Measurements from ENCODE around the gene DDX17.

The DDX17 gene

DNA sequence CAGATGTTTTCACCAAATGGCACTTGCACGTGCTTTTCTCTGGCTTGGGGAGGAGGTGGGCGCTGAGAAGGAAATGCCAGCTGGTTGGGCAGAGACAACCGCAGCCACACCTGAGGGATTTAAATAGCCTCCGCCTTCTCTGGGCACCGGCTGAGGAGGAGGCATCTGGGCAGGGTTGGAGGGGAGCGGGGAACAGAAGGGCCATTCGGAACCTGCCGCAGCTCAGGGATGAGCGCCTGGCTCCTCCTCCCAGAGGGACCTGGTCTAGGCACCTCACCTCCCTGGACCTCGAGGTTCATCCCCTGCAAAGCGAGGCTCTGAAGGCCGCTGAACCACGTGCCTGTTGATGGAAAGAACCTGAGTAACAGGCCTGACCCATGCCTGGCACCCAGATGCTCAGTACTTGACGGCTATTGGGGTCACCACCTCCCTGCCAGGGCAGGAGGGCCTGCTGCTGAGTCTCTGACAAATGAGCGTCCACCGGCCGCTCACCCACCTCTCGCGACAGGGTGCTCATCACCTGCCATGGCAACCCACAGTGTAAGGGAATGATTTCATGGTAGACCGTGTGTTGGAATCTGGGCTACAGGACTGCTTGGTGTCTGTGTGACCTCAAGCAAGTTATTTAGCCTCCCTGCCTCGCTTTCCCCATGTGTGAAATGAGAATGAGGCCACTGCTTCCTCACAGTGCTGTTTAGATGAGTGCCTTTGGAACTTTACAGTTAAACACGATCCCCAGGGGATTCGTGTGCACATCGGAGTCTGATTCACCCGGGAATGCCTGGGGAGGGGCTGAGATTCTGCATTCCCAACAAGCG, 40.2 kb downstream of the DDX17 start:
- no peak for DNase-seq

DNA sequence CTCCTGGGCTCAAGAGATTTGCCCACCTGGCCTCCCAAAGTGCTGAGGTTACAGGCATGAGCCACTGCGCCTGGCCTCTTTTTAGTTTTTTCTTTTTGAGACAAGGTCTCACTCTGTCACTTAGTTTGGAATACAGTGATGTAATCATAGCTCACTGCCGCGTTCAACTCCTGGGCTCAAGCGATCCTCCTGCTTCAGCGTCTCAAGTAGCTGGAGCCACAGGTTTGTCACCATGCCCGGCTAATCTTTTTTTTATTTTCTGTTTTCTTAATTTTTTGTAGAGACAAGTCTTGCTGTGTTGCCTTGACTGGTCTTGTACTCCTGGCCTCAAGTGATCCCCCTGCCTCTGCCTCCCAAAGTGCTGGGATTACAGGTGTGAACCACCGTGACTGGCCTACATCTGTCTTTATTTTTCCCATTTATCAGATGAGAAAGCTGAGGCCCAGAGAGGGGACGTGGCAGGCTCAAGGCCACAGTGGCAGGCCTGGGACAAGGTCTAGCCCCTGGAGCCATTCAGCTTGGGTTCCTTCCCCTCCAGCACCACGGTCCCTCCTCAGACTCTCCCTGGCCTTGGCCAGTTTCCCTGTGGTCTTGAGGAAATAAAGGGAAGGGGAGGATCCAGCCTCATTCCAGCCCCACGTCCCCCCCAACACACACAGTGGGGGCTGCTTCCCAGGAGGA, 41.0 kb downstream of the DDX17 start:
- DNase-seq: no peak

DNA sequence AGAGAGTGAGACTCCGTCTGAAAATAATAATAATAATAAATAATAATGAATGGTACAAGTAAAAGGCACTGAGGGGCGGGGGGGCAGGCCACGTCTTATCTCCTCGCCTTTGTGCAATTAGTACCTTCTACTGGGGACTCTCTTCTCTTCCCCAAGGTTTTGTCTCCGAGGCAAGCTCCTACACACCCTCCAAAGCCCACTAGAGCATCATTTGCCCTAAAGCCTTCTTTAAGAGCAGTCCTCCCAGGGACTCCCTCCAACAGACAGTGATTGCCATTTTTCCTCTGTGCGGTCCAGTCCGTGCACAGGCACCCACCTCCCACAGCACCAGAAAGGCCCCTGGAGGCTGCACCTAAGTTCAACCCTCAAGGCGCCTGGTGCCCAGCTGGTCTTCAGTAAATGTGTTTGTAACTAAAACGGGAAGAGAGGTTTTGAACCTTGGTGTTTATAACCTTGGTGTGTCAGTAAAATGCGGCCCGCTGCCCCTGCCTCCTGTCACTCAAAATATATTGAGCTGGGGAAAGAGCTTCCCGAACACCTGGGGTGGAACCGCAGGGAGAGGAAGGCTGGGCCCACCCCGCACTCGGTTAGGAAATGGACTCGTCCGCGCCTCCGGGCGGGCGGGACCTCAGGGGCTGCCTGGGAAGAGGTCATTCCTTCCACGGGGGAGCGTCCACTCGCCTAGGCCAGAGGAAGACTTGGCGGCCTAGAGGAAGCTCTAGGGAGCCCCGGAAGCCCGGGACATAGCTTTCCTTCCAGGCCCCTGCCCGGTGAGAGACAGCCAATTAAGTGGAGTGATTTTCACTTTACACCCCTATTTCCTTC, 42.9 kb downstream of the DDX17 start:
- DNase-seq: no peak

DNA sequence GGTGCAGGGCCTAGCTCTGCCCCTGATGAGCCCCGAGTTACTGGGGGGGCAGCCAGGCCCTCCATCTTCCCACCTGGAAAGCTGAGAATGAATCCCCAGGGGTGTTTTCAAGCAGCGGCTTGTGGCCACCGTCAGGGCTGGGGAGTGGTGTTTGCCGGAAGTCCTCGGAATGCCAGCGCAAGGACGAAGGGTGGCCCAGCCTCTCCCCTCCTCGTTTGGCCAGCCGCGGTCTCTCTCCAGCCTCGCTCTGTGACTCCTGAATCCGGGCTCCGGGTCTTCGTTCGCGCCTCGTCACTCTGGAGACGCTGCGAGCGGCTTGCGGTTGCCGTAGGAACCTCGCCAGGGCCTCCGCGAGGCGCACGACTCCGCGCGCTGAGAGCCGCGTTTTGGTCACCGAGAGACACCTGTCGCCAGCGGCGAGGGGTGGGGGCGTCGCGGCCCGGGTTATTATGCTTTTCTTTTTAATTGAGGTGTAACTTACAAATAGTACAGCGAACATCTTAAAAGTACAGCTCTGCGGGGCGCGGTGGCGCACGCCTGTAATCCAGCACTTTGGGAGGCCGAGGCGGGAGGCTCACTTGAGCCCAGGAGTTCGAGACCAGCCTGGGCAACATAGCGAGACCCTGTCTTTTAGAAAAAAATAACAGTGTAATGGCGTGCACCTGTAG, 44.6 kb downstream of the DDX17 start:
- DNase-seq: peak in 2 of 4 experiments; percentile 18 to 23

DNA sequence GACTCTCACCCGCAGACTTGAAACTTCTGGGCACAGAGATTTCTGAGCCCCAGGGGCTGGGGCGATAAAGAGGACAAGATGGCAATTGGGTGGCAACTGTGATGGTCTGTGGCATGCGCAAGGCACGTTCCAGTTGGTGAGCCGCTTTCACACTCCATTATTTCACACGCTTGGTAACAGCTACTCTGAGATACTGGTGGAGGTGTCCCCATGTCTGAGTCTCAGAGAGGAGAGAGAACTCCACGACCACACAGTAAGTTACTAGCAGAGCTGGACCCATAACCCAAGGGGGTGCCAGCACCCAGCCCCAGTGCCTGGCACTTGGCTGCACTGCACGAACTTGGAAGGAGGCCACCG, 45.1 kb downstream of the DDX17 start:
- DNase-seq: no peak

DNA sequence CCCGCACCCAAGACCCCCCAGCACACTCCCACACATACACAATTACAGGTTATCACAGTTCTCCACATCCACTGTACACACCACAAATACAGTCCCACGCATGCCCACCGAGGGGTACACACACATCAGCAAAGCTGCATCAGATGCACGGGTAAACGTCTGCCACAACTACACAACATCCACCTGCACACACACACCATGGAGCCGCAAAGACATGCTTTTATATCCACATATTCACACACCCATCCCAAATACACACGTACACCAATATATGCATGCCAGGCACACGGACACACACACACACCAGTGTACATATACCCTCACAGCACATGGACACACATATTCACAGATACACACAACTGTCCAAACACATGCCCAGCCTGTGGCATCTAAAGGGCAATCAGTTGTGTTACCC, 45.7 kb downstream of the DDX17 start:
- DNase-seq: no peak

DNA sequence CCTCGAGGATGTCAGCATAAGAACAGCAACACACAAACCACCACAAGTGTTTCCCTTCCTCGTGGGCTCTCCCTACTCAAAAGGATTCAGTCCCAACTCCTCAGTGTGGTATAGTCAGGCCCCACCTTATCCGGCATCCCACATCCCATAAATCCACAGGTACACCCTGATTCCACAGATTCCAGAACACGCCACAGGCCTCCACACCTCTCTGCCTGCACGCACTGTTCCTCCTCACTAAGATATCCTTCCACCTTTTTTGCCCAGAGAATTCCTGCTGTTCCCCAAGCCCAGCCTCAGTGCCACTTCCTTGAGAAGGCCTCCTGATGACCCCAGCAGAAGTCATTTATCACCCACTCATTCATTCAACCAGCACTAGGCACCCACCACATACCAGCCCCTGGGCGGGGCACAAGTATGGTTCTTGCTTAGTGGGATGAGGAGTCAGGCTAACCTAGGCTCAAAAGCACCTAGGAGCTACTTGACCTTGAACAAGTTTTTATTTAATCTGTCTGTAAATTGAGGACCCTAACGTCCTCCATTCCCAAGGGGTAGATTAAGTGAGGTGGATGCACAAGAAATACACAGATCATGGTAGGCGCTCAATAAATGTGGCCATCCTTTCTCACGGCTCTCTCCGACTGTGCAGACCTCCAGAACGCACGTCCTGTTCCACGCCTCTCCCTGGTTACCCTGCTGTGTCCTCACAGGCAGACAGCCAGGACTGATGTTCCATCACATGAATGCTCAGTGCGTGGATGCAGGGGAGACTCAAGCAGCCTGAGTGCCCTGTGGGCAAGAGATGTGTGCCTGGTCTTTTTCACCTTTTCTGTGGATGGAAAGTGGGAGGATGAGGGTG, 49.0 kb downstream of the DDX17 start:
- DNase-seq: no peak

DNA sequence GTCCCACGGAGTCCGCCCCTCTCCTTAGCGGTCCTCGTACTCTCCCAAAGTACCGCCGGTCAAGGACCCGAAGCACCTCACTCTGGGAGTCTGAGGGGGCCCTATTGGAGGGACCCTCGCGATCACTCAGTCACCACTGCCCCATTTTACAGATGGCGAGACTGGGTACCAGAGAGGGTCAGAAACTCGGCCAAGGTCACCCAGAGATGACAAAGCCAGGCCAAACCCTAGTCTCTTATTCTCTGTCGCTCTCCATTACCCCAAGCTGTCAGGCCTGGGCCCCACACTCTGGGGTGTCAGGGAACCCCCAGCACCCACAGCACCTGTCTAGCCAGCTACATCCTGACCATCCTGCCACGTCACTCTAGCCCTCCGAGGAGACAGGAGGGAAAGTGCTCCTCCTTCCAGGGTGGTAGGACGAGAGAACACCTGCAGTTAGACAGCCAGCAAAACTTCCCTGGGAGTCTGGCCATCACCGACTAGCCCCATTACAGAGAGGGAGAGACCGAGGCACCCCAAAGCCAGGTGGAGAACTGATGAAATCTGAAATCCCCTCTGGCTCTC, 49.8 kb downstream of the DDX17 start:
- DNase-seq: no peak

DNA sequence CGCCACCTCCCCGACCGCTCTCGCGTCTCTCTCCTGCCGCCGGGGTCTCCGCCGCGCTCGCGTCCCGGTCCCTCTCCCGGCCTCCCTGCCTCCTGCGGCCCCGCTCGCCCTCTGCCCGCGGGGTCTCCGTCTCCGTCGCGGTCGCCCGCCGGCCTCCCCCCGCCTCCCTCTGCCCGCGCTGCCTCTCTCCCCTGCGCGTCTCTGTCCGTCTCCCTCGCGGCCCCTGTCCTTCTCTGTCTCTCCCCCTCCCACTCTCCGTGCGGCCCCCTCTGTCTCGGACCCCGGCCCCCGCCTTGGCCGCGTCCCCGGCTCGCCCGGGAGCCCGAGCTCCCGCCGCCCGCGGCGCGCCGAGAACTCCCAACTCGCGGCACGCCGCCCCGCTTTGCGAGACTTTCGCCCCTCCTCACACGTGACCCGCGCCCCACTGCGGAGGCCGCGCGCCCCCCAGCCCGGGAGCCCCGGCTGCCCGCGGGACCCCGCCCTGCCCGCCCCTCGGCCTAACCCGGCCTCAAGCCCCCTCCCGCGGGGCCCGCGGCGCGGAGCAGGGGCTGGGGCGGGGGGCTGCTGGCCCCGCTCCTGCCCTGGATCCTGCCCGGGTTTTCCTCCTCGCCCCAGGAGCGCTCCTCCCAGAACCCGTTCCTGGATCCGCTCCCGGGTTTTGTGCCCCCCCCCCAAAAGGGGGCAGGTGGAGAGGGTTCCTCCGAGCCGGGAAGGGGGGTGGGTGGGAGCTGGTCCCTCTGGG, 50.4 kb downstream of the DDX17 start:
- no peak for DNase-seq

DNA sequence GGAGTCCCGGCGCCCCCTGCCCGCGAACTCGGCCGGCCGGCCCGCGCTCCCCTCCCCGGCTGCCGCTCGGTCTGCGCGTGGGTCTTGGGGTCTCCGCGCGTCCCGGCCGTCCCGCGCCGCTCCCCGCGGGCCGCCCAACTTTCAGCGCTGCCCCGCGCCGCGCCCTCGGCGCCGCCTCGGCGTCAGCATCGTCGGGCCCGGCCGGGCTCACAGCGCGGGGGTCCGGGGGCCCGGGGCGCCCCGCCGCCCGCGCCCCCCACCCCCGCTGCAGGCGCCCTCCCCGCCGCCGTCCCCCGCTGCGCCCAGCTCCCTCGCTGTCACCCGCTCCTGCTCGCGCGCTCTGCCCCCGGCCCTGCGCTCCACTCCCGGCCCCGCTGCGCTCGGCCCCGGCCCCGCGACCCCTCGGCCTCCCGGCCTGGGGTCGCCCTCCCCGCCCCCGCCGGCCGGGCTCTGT, 51.0 kb downstream of the DDX17 start, which contains the start of gene KCNJ4:
Gene KCNJ4, minus strand, starts transcription at position 124 of the 454 bp plus-strand sequence. CDS start 27,067 bp downstream, outside the sequence.
- no peak for DNase-seq

DNA sequence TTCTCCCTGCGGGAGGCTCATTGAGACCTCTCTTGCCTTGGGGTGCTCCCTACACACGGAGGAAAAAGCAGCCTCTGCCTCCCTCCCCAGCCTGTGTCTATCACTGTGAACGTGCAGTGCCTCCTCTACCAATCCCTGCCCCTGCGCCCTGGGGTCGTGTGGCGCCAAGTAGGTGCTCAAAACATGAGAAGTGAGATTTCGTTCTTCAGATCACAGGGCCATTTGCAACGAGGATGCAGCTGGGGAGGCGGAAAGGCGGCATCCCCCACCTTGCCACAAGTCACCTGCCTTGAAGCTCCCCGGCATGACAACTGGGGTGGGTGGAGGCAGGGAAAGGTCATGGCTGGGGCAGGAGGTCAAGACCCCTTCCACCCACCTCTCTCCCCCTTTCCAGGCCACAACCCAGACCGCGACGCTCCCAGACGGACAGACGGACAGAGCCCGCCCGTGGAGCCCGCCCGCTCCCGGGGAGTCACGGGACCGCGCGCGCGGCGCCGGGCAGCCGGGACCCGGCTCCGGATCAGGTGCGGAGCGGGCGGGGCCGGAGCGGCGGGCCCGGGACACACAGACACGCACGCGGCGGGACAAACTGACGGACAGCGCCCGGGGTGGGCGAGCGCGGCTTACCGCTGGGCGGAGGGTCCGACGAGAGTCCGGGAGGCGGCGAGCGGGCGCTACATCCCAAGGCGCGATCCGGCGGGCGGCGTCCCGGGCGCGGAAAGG, 51.6 kb downstream of the DDX17 start:
- DNase-seq: no peak

DNA sequence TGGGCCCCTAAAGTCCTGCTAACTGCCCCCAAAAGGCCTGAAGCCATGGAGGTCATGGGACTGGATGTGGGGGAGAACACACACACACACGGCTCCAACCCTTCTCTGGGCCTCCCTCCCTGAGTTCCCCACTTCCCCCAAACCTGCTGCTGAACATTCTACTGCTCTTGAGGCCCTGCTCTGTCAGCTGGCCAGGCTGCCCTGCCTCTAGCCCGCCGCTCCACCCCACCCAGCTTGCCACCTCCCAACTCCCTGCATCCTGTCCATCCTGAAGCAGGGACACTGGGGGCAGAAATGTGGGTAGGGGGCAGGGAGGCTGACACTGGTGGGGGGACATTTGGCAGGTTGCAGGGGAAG, 52.1 kb downstream of the DDX17 start:
- no peak for DNase-seq

DNA sequence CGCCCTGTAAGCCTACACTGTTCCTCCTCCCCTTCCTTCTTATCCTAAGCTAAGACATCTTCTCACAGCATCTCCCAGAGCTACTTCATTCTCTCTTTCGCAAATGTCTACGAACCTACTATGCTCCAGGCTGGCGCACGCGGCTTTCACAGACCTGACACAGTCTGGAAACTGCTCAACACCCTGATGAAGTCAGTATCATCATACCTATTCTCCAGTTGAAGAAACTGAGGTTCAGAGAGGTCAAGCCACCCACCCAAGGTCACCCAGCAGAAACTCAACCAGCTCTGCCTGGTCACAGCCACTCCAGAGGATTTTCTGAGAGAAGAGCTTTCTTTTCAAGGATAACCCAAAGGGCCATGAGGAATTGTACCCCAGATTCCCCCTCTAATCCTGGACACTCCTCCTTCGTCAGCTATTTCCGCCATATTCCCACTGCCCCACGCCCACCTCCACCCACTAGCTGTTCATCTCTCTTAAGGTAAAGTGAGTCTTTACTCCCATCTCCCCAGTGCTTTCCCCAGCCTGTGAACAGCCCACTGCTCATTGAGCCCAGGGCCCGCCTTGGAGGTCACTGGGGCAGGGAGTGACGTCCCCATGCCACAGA, 52.9 kb downstream of the DDX17 start:
- DNase-seq: no peak

DNA sequence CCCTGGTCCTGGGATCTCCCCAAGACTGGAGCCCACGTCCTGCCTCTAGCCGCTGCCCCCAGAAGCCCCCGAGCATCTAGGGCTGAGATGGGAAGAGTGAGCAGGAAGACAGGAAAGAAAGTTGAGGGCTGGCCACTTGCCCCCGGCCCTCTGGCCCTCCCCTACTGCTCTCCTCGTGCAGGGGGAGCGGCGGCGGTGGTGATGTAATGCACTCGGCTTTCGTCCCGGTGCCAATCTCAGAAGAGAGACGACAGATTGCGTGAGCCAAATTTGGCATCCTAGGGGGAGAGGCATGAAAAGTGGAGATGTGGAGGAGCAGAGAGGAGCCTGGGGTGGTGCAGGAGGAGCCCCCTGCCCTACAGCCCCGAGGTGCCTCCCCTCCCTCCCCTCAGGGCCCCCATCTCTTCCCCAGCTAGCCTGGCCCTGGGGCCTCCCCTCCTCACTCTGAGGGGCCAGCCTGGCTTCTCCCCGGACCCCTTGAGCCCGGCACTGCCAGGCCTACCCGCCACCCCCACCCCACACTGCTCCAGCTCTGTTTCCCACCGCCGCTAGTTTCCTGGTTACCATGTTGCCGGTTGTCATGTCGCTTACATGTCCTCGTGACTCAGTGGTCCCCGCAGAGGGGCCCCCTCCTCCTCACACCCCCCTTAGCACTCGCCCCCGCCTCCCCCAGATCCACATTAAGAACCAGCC, 53.6 kb downstream of the DDX17 start:
- DNase-seq: no peak

DNA sequence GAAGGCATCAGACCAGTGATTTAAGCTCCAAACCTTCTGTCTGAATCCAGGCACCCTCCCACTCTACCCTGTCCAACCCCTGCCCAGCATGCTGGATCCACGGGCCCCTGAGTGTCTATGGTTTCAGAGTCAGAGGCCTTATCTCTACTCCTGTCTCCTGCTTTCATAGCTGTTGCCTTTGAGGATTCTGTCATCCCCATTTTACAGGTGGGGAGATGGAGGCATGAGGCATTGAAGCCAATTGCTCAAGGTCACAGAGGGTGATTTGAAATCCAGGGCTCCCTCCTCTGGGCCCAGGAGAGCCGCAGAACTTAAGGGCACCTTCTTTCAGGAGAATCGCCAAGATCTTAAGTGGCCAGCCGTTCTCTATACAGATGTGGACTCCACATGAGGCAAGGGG, 54.2 kb downstream of the DDX17 start:
- DNase-seq: no peak

DNA sequence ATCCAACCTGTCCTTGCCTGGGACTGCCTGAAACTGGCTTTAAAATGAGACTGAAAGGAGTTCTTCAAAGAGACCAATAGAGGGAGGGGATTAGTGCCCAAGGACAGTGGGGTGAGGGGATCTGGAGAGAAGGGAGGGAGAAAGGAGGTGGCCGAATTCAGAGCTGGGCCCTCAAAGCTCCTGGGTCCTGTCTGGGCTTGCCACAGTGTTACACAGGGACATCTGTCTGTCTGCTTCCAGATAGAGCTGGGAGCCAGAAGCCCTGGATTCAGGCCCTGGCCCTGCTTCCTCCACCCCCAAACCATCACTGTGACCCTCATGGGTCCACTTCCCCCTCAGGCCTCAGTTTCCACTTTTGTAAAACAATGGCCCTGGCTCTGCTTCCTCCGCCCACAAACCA, 54.7 kb downstream of the DDX17 start:
- no peak for DNase-seq

DNA sequence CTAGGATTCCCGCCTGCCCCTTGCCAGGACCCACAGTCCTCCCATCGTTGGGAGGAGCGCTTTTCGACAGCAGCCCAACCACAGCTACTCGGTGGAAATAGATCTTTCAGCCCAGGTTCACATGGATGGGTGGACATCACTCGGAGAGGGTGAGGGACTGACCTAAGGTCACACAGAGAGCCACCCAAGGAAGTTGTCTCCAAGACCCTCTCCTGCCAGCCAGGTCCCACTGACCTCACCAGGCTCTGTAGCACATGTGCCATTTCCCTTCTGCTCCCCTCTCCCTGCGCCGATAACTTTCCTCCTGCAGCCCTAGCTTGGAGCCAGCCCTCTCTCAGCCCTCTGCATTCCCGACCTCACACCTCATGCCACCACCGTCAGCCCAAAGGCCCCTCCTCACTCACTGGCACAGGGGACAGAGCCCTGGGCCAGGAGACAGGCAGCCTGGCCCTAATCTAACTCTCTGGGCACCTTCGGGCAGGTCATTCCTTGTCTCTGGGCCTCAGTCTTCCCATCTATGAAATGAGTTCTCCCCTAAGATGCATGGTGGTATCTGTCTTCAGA, 55.8 kb downstream of the DDX17 start:
- DNase-seq: no peak

DNA sequence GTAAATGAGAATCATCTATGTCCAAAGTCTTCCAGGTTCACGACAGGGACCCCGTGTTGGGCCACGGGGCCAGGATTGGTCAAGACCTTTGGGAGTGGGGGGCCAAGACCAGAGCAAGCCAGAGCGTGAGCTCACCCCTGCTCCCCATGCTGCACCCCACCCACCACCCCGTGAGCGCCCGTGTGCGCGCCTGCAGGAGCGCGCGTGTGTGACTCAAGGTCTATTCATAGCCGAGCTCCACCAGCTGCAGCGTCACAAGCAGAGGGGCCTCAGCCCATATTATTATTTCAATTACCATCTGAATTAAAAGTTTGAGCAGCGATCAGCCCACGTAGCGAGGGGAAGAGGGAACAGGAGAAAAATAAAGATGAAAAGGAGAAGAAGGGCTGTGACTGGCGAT, 56.3 kb downstream of the DDX17 start:
- DNase-seq: no peak

All from activated naive CD4-positive, alpha-beta T cell (primary cell).